Activated CD4-positive, alpha-beta T cell treated with anti-CD3 and anti-CD28 coated beads, Interleukin-2, amount 50 U/mL, for 16 hours (primary cell): ENCODE measurements around the gene PSTPIP2.
A peak's percentile ranks its signal among the peaks of the same experiment; 100 is the strongest.
"Not testable (repeated sequence)": the region's sequence is repeated elsewhere in the genome, so short reads cannot be mapped to it uniquely, and the experiment has no call there.

ENCODE experiments used
- DNase-seq: peaks from one replicate; pipeline ENCODE4 v3.0.0-alpha.2; 2020

Gene PSTPIP2

GRCh38 chr18:46034230-46034629, 37.8 kb downstream of the PSTPIP2 start:
- DNase-seq = no peak

GRCh38 chr18:46031741-46032140, 40.3 kb downstream of the PSTPIP2 start:
- no peak for DNase-seq

GRCh38 chr18:46028536-46028891, 43.5 kb downstream of the PSTPIP2 start:
- DNase-seq = no peak

- DNase-seq = no peak
Observed at GRCh38 chr18:46019936-46020335, 52.1 kb downstream of the PSTPIP2 start.

GRCh38 chr18:46013484-46014189, 58.4 kb downstream of the PSTPIP2 start:
- DNase-seq = peak; percentile 74

- DNase-seq = no peak
Observed at GRCh38 chr18:46010676-46011075, 61.4 kb downstream of the PSTPIP2 start.

- DNase-seq = no peak
Observed at GRCh38 chr18:46010050-46010449, 62.0 kb downstream of the PSTPIP2 start.

- no peak for DNase-seq
Observed at GRCh38 chr18:46009125-46009840, 62.8 kb downstream of the PSTPIP2 start.

GRCh38 chr18:46008531-46008930, 63.5 kb downstream of the PSTPIP2 start:
- DNase-seq = no peak

GRCh38 chr18:46007165-46007564, 64.9 kb downstream of the PSTPIP2 start:
- DNase-seq = no peak

GRCh38 chr18:46002934-46003333, 69.1 kb downstream of the PSTPIP2 start:
- DNase-seq = no peak

GRCh38 chr18:46001892-46002291, 70.2 kb downstream of the PSTPIP2 start:
- no peak for DNase-seq

GRCh38 chr18:46001074-46001473, 71.0 kb downstream of the PSTPIP2 start:
- no peak for DNase-seq

GRCh38 chr18:45999536-45999935, 72.5 kb downstream of the PSTPIP2 start:
- DNase-seq = no peak

GRCh38 chr18:45998244-45998643, 73.8 kb downstream of the PSTPIP2 start:
- DNase-seq = peak; percentile 11

- peak; percentile 31 for DNase-seq
Observed at GRCh38 chr18:45997700-45998151, 74.3 kb downstream of the PSTPIP2 start.

- no peak for DNase-seq
Observed at GRCh38 chr18:45995461-45995860, 76.6 kb downstream of the PSTPIP2 start.

- DNase-seq = no peak
Observed at GRCh38 chr18:45993438-45993837, 78.6 kb downstream of the PSTPIP2 start.

- not testable (repeated sequence) for DNase-seq
Observed at GRCh38 chr18:45992527-45992926, 79.5 kb downstream of the PSTPIP2 start.

- DNase-seq = no peak
Observed at GRCh38 chr18:45991788-45992187, 80.3 kb downstream of the PSTPIP2 start.

- no peak for DNase-seq
Observed at GRCh38 chr18:45984546-45985235, 87.4 kb downstream of the PSTPIP2 start.

GRCh38 chr18:45981821-45982220, 90.2 kb downstream of the PSTPIP2 start:
- DNase-seq = no peak

- DNase-seq = no peak
Observed at GRCh38 chr18:45980229-45980628, 91.8 kb downstream of the PSTPIP2 start.

GRCh38 chr18:45978084-45978483, 94.0 kb downstream of the PSTPIP2 start:
- no peak for DNase-seq
